Stimulated activated CD4-positive, alpha-beta T cell treated with anti-CD3 and anti-CD28 coated beads, Interleukin-1b, Interleukin-23, amount 100 ng/mL, for 24 hours (primary cell): ENCODE data around the gene FGF12.

ENCODE experiments used
- DNase-seq, 4 experiments: peaks; one replicate each; pipeline ENCODE4 v3.0.0-alpha.2; 2020; ENCODE audit warnings: low read depth in 4 of 4, low spot score in 1 of 4

FGF12 gene

DNA sequence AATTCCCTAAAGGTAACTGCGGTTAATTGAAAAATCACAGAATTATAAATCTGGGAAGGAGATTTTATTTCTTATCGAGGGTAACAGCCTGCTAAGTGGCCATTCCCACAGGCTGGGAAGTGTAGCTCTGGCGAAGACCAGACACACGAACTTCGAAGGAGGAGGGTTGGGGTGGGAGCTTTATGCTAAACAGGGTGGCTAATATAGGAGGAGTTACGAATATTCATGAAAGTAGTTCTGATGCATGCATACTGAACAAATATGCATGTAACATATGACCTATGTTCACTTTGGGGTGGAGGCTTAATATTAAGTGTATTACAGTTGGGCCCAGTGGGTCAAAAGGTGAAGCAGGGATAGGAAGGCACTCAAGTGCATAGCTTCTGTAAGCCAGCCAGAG lies 221.6 kb downstream of the FGF12 start:
- no peak for DNase-seq

DNA sequence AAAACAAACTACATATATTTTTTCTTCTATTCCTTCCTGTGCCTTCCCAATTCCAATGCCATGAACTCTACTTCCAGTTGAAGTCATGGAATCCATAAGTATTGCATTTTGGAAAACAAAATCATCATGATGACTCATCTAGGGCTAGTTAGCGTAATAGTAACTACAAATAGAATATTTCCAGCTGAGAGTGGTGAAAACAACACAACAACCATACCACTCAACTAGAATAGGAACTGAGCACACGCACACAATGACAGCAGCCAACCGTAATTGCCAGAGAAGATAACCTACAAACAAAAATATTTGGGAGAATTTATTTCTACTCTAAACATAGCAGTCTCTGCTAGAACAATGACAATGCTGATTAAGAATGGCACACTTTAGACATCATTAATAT lies 225.9 kb downstream of the FGF12 start:
- no peak for DNase-seq

DNA sequence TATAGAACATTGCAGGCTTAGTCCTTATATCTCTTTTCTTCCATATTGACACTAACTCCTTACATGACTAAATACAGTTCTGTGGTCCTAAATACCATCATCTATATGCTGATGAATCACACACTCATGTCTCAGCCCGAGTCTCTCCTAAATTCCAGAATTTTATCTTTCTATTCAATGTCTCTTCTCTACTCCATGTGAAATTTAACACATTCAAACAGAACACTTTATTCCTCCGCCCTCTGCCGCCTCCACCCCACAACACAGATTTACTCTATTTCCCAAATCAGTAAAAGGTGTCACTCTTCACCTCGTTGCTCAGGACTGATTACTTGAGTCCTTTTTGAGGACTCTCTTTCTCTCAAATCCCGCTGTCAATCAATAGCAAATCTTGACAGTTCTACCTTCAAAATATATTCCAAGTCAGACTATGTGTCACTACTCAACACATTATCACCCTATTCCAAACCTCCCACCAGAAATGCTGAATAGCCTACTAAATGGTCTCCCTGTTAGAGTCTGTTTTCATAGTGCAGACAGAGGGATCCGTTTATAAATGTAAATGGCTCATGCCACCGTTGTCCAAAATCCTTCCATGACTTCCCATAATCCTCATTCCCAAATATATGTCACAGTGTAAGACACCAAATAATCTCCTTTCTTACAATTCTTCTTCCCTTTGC lies 230.3 kb downstream of the FGF12 start:
- no peak for DNase-seq

DNA sequence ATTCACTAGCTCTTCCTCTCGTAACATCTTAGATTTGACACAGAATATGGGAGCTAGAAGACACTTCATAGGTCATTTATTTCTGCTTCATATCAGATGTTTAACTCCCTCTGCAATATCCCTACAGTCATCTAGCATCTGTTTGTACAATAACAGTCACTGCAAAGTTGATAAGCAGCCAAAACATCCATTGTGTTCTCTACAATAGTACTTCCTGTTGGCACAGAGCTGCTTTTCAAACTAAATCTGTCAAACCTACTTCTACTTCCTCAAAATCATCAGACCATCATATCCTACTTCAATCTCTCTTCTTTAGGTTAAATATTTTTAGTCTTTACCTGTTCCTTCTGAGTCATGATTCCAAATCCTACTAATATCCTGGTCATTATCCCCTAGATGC lies 233.2 kb downstream of the FGF12 start:
- DNase-seq: no peak

DNA sequence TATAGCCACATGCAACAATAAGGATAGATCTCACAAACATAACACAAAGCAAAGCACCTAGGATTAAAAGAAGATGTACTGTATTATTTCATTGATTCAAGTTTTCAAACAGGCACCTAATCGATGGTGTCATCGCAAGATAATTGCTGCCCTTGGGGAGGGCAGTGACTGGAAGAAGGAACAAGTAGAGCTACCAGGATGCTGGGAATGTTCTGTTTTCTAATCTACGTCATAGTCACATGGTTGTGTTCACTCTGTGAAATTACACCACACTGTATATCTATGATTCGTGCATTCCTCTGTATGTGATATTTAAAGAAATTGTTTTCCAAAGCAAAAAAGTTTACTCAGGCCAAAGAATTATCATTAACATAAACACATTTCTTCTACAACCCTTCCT lies 236.6 kb downstream of the FGF12 start:
- DNase-seq: no peak

DNA sequence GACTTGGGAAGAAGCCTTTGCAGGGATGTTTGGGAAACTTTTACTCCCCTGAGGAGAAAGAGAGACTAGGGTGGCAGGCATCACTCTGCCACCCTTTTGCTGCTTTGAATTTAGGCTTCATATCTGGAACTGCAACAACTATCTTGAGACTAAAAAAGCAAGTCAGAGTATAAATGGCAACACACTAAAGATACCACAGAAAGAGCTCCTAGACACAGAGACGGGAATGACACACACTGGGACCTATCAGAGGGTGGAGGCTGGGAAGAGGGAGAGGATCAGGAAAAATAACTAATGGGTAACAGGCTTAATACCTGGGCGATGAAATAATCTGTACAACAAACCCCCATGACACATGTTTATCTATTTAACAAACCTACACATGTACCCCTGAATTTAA lies 237.8 kb downstream of the FGF12 start:
- DNase-seq: no peak

DNA sequence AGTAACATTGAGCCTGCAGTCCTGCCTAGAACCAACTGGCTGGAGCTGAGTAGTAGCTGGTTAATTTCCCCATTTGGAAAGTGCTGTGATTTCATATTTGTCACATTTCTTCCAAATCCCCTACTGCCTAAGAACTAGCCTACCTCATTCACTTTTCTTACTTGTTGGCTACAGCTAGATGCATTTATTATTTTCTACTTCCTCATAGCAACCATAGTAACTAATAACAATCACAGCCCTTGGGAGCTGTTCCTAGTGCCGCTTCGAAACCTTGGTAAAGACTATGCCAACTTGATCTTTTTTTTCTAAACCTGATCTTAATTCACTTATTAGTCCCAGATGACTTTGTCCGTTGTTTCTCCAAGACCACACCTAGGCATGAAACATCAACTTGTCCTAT lies 240.3 kb downstream of the FGF12 start:
- DNase-seq: no peak

DNA sequence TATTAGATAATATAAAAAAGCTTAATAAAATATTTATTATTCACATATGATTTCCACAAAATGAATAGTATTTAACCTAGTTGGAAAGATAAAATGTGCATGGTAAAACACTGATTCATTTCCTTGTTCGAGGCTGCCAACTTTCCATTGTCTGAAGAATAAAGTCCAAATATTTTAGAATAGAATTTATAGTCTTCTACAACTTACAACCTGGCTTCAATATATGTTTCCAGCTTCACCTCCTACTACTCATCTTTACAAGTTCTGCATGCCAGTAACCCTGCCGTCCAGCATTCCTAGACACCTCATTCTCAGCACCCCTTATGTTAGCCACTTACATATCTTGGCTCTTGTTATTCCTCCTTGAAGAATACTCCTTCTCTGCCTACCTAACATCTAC lies 244.5 kb downstream of the FGF12 start:
- DNase-seq: no peak

DNA sequence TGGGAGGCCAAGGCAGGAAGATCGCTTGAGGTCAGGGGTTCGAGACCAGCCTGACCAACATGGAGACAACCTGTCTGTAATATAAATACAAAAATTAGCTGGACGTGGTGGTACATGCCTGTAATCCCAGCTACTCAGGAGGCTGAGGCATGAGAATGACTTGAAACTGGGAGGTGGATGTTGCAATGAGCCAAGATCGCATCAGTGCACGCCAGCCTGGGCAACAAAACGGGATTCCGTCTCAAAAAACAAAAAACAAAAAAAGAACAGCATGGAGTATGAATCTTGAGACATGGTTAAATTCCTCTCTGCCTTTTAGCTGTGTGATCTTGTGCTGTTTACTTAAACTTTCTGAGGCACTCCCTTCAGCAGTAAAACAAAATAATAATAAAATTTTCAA lies 244.9 kb downstream of the FGF12 start:
- DNase-seq: no peak

DNA sequence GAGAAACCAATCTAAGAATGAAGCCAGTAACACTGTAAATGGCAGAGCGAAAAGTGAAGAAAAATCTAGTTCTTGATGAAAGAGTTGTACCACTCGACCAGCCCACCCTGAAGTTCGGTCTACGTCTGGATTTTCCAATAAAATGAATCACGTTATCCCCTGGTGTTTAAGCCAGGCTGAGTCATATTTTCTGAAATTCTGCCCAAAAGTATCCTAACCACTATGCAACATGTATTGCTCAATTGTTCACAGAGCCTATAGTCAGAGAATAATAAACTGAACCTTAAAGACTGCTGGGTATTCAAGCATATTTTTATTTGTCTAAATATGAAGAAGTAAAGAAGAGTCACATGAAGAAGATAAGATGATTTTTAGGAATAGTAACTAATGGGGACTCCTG lies 245.7 kb downstream of the FGF12 start:
- DNase-seq: no peak

DNA sequence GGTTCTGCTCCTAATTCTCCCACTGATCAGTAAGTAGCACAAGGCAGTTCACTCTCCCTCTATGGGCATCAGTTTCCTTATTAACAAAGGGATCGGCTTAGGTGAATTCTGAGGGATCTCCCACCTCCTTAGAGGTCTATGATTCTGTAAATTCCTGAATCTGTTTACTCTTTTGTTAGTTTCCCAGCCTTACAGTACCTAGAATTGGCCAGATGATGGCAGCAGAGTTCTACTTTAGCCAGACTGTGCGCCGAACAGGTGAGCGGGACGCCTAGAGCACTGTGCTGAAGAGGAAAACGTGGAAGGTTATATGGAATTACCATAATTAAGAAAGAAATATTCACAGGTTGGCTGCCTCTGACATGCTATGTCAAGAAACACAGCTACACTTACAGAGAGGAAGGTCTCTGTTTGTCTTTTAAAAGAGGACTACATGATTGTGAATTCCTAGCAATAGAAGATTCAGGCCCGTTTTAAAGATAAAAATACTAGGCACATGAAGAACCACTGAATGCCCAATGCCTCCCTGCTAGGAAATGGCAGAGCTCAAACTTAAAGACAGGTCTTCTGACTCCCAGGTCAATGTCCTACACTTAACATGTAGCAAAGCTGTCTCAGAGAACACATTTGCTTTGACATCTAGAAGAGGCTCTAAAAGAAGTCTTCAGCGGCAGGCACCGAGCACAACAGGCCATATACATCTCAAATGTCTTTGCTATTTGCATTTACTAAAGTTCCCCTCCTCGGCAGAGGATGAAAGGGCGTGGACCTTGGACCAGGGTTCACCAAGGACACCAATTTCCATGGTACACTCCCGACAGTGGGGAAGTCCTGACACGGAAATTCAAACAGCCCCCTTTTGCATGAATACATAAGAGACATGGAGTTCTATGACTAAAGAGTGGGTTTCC lies 259.9 kb downstream of the FGF12 start:
- peak in 3 of 4 experiments; percentile 13 to 33 (median 25) for DNase-seq

DNA sequence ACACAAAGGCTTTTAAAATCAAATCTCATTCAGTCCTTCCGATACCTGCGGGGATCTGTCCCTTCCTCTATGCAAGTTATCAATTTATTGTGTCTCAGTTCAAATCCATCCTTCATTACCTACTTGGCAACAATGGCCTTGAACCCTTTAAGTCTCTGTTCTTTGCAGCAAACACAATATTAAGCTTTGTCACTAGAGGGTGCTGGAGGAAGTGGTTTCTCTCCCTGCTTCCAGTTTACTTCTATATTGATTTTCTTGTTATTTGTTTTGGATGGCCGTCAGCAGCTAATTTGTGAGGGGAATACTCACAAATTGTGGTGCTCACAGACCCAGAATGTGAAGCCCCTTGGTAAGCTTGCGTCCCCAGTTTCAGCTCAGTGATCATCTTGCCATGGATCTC lies 278.3 kb downstream of the FGF12 start:
- DNase-seq: no peak

DNA sequence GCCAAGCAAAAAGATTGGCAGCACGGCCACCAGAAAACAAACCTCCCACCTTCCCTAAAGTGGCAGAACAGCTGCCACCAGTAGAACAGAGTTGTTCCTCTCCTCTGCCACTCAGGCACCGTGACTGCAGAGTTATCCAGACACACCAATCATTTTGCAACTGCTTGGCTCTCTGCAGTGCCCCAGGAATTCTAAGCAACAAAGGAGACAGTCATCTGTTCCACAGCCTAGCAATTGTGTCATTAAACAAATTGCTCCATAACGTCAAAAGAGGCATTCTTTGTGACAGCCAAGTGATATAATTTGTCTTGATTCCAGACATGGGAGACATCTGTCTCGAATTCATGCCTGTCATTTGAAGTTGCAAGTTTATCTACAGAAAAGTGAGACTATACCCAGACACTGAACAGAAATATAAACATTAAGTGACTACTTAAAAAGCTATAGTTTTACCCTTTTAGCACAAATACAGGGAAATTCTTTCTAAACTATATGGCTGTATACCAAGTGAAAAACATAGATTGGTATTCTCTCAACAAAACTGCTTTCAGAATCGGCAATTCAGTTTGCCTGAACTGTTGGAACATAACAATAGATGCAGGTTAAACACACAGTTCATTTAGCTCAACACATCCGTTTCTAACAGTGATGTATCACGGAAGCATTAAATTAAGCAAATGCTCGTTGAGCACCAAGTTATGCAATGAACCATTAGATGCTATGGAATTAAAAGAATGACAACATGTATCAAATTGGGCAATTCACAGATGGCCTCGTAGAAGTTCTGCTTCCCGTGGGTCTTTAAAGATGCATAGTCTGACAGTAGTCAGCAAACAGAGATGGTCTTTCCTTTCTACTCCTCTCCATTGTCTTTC lies 281.3 kb downstream of the FGF12 start:
- DNase-seq: no peak

DNA sequence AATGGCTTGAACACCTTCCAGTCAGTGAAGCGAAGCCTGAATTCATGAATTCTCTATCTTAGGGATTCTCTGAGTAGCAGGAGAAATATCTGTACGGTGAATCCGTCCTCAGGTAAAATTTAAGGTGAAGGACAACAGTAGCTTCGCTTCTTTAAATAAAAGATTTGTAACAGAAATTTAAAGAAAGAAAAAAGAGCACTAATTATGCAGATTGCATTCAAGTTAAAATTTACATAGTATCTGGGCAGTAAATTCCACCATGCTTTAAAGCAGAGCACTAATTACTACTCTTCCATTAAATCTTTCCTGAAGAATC lies 282.6 kb downstream of the FGF12 start:
- no peak for DNase-seq

DNA sequence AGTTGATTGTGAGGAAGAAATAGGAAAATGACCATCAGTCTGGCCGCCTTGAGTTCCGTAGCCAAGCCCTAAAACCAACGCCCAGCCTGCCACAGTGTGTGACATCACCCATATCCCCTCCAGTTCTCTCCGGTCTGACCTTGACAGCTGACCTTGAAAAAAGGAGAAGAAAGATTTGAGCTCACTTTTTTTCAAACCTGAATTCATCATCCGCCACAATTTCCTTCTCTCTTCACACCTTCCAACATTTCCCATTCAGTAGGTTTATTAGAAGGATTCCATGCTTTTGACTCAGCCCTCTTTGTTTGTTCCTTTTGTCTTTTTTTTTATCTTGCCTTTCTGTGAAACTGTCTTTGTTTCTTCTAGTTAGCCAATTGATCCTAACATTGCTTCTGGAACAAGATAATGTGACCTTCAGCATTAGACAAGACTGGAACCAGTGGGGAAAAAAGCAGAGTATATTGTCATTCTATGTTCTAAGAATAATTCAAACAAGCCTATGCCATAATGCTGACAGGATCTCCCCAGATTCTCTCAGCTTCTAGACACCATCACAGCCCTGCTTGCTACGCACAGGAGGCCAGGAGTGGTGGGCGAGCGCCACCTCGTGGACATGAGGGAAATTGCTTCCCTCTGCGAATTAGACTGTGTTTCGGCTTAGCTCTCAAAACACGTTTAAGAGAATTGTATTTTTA lies 283.1 kb downstream of the FGF12 start:
- DNase-seq: peak; percentile 5 to 16 (median 10)

DNA sequence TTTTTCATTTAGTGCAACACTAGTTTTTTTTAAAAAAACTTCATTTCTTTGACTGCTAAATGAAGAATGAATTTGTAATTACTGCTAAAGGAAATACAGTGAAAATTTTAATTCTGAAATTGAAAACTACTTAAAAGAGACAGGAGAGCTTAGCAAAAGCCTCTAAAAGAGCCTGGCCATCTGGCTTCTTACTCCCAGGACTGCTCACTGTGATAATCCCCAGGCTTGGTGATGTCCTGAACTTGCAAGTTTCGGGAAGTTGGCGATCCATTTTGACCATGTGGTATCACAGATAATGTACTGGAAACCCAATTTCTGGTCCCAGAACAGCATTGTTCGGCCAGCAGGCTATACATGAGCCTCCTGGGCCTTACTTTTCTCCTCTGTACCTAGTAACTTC lies 292.1 kb downstream of the FGF12 start:
- DNase-seq: no peak

DNA sequence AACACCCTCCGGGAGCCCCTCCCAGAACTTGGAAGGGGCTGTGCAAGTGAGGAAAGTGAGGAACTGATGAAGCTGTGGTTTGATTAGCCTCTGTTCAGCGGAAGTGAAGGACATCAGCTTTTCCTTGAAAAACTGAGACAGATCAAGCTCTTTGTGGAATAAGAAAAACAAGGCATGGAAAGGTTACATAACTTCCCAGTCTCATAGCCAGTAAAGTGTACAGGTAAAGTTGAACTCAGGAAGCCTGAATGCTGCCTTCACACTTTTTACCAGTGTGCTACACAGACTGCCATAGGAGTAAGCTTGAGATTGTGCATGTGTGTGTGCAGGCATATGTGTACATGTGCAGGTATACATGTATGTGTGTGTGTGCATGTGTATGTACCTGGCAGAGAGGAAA lies 293.2 kb downstream of the FGF12 start:
- no peak for DNase-seq

DNA sequence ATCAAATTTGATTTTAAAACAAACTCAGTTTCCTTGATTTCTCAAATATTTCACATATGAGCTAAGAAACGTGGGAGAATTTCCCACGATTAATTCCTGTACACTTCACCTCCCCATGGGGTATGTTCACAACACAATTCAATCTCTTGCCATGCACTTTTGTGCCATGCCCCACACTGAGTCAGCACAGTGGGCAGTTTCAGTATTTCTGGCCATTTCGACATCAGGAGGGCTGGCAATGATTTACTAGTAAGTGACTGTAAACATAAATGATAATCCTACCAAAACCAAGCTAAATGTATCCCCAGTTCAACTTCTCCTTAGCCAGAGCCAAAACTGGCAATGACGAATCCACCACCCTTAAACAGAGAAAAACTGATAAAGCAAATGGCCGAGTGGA lies 293.6 kb downstream of the FGF12 start:
- DNase-seq: no peak

DNA sequence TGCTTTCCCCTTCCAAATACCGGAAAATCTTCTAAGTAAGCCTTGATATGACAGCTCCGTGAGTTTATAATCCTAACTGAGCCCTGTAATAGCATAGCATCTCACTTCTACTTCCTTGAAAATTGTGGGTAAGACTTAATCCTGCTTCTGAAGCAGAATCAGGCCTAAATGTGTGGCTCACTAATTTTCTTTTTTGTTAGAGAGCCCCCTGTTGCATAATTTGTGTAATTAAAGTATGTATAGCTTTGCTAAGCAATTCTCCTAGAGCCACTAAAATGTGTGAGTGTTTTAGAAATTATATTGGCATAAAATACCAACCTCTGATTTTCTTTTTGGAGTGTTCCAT lies 304.4 kb downstream of the FGF12 start:
- no peak for DNase-seq

DNA sequence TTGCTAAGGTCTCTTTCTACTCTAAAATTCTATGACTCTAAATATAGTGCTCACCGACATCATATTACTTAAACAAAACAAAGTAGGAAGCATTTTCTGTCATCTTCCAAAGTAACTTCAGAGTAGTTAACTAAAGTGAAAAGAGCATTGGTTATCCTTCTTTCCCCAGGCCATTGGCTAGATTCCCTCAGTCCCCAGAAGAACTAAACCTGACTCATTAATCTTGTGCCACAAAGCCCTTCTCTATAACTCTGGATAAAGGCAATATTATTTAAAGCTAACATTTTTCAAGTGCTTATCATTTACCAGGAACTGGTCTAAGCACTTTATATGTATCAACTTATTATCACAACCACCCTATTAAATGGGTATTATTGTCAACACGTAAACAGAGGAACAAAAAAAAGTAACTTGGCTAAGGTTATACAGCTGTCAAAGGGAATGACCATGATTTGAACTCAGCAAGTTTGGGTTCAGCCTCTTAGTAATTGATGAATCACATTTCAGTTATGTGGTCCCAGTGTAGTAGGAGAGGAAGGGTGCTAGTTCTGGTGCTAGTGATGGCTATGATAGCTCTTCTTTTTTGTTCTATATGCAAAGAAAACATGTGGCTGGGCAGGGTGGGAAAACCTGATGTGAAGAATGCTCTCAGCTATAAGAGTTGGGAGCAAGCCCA lies 304.9 kb downstream of the FGF12 start:
- no peak for DNase-seq

DNA sequence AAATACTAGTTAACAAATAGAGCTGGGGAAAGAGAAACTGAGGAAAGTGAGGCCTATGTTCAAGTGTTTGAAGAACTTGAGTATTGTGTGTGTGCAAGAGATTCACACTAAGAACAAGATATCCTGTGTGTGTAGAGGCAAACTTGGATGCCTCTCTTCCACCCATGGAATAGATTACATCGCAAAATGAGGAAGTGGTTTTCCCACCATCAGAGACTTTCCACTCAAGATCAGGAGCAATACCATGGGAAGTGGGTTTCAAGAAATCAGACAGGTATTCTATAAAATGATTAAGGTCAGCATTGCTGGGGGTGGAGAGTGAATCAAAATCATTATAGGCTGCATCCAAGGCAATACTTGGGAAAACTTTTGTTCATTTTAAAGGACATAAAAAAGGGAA lies 308.0 kb downstream of the FGF12 start:
- DNase-seq: no peak
